Activated T-helper 2 cell treated with anti-CD3 and anti-CD28 coated beads, Interferon-gamma antibody, Interleukin-2, Interleukin-4, amounts not matched to agents 10 μg/mL and 5 μg/mL and 100 μg/mL, durations not matched to agents 14 hours and 24 hours and 36 hours (primary cell): Measurements from ENCODE around the gene DRD2. TPM values are rescaled to one million over a fixed set of nuclear protein-coding genes. Genes with fewer than 3 reads are reported as not detected.

ENCODE experiments used
- DNase-seq: peaks from one replicate; pipeline ENCODE4 v3.0.0; 2021; ENCODE audit warnings: low spot score
- H3K27ac Mint-ChIP-seq: one replicate; pipeline ENCODE4 v1.8.0; 2021; ENCODE audit warnings: mixed read lengths
- H3K27me3 Mint-ChIP-seq: one replicate; pipeline ENCODE4 v1.8.0; 2021; ENCODE audit warnings: low read depth, mixed read lengths
- H3K36me3 Mint-ChIP-seq: one replicate; pipeline ENCODE4 v1.8.0; 2021; ENCODE audit warnings: low read depth, mixed read lengths
- H3K4me1 Mint-ChIP-seq: one replicate; pipeline ENCODE4 v1.8.0; 2021; ENCODE audit warnings: low read depth, mixed read lengths
- H3K4me3 Mint-ChIP-seq: one replicate; pipeline ENCODE4 v1.8.0; 2021; ENCODE audit warnings: low read depth, mild to moderate bottlenecking, moderate library complexity, mixed read lengths
- H3K9me3 Mint-ChIP-seq: one replicate; pipeline ENCODE4 v1.8.0; 2021; ENCODE audit warnings: mixed read lengths
- intact Hi-C: fragments of 100-400 bp; cut with micrococcal nuclease; formaldehyde crosslinking; loops from one replicate; pipeline ENCODE4 v1.15.1; 2023
- total RNA-seq: library from RNA; stranded (reverse); gene quantifications from 2 replicates; pipeline ENCODE4 v1.2.3, GENCODE V29; 2022

DRD2 gene
- total RNA-seq, 1 donor from 2014 or later: 0.18 TPM

- intact Hi-C loops: no loop called here
- DNase-seq: no peak
- Mint-ChIP-seq H3K36me3 (no peaks in the 10 kb centered on the region), H3K4me1 (no peaks in the 10 kb centered on the region), H3K9me3 (no peaks in the 10 kb centered on the region), H3K27me3 (no peaks in the 10 kb centered on the region), H3K4me3 (no peak overlapping the region), H3K27ac (no peak overlapping the region)
These were observed 54.4 kb downstream of the DRD2 start for GRCh38 chr11:113420808-113421207.

GRCh38 chr11:113419454-113420003, 55.7 kb downstream of the DRD2 start:
- no peak for DNase-seq
- Mint-ChIP-seq H3K4me3 (no peak overlapping the region), H3K27me3 (no peaks in the 10 kb centered on the region), H3K4me1 (no peaks in the 10 kb centered on the region), H3K9me3 (no peaks in the 10 kb centered on the region), H3K27ac (no peak overlapping the region), H3K36me3 (no peaks in the 10 kb centered on the region)
- intact Hi-C loops: no loop called here

GRCh38 chr11:113417428-113417827, 57.8 kb downstream of the DRD2 start:
- H3K4me1 Mint-ChIP-seq: no peaks in the 10 kb centered on the region
- no peaks in the 10 kb centered on the region for H3K9me3 Mint-ChIP-seq
- H3K4me3 Mint-ChIP-seq: no peak overlapping the region
- intact Hi-C loops: no loop called here
- H3K27ac Mint-ChIP-seq: no peak overlapping the region
- no peaks in the 10 kb centered on the region for H3K36me3 Mint-ChIP-seq
- no peak for DNase-seq
- H3K27me3 Mint-ChIP-seq: no peaks in the 10 kb centered on the region

- intact Hi-C loops: no loop called here
- Mint-ChIP-seq H3K27me3 (no peaks in the 10 kb centered on the region), H3K9me3 (no peaks in the 10 kb centered on the region), H3K27ac (no peak overlapping the region), H3K4me3 (no peak overlapping the region), H3K36me3 (no peaks in the 10 kb centered on the region), H3K4me1 (no peaks in the 10 kb centered on the region)
- no peak for DNase-seq
These were observed 59.9 kb downstream of the DRD2 start for GRCh38 chr11:113415343-113415742.

GRCh38 chr11:113412675-113413074, 62.5 kb downstream of the DRD2 start:
- H3K27ac Mint-ChIP-seq: no peak overlapping the region
- H3K9me3 Mint-ChIP-seq: no peaks in the 10 kb centered on the region
- DNase-seq: no peak
- H3K4me3 Mint-ChIP-seq: no peak overlapping the region
- no peaks in the 10 kb centered on the region for H3K27me3 Mint-ChIP-seq
- intact Hi-C loops: no loop called here
- no peaks in the 10 kb centered on the region for H3K36me3 Mint-ChIP-seq
- H3K4me1 Mint-ChIP-seq: no peaks in the 10 kb centered on the region

GRCh38 chr11:113411536-113411935, 63.7 kb downstream of the DRD2 start:
- Mint-ChIP-seq H3K4me3 (no peak overlapping the region), H3K27ac (no peak overlapping the region), H3K27me3 (no peaks in the 10 kb centered on the region), H3K36me3 (no peaks in the 10 kb centered on the region), H3K9me3 (no peaks in the 10 kb centered on the region), H3K4me1 (no peaks in the 10 kb centered on the region)
- intact Hi-C loops: no loop called here
- no peak for DNase-seq

GRCh38 chr11:113410414-113411135, 64.6 kb downstream of the DRD2 start:
- Mint-ChIP-seq H3K27me3 (no peaks in the 10 kb centered on the region), H3K9me3 (no peaks in the 10 kb centered on the region), H3K4me3 (no peak overlapping the region), H3K4me1 (no peaks in the 10 kb centered on the region), H3K36me3 (no peaks in the 10 kb centered on the region), H3K27ac (no peak overlapping the region)
- intact Hi-C loops: no loop called here
- DNase-seq: no peak

GRCh38 chr11:113409526-113409925, 65.7 kb downstream of the DRD2 start:
- intact Hi-C loops: no loop called here
- H3K9me3 Mint-ChIP-seq: no peaks in the 10 kb centered on the region
- H3K27me3 Mint-ChIP-seq: no peaks in the 10 kb centered on the region
- no peak for DNase-seq
- H3K4me1 Mint-ChIP-seq: no peaks in the 10 kb centered on the region
- no peak overlapping the region for H3K27ac Mint-ChIP-seq
- no peak overlapping the region for H3K4me3 Mint-ChIP-seq
- no peaks in the 10 kb centered on the region for H3K36me3 Mint-ChIP-seq

GRCh38 chr11:113408887-113409286, 66.3 kb downstream of the DRD2 start:
- no peaks in the 10 kb centered on the region for H3K36me3 Mint-ChIP-seq
- peaks cover 2% of the 10 kb centered on the region for H3K27me3 Mint-ChIP-seq
- H3K9me3 Mint-ChIP-seq: no peaks in the 10 kb centered on the region
- H3K27ac Mint-ChIP-seq: no peak overlapping the region
- no peak overlapping the region for H3K4me3 Mint-ChIP-seq
- no peak for DNase-seq
- H3K4me1 Mint-ChIP-seq: no peaks in the 10 kb centered on the region
- intact Hi-C loops: no loop called here

GRCh38 chr11:113408206-113408605, 67.0 kb downstream of the DRD2 start:
- Mint-ChIP-seq H3K27me3 (peaks cover 3% of the 10 kb centered on the region), H3K4me3 (no peak overlapping the region)

GRCh38 chr11:113407163-113407562, 68.0 kb downstream of the DRD2 start:
- Mint-ChIP-seq H3K9me3 (no peaks in the 10 kb centered on the region), H3K36me3 (no peaks in the 10 kb centered on the region), H3K4me3 (no peak overlapping the region), H3K27ac (no peak overlapping the region), H3K27me3 (peaks cover 3% of the 10 kb centered on the region), H3K4me1 (no peaks in the 10 kb centered on the region)
- no peak for DNase-seq
- intact Hi-C loops: no loop called here

More at GRCh38 chr11:113408206-113408605, 67.0 kb downstream of the DRD2 start:
- no peaks in the 10 kb centered on the region for H3K4me1 Mint-ChIP-seq
- intact Hi-C loops: no loop called here
- no peaks in the 10 kb centered on the region for H3K9me3 Mint-ChIP-seq
- no peaks in the 10 kb centered on the region for H3K36me3 Mint-ChIP-seq
- no peak overlapping the region for H3K27ac Mint-ChIP-seq
- no peak for DNase-seq

GRCh38 chr11:113405724-113406478, 69.3 kb downstream of the DRD2 start:
- no peak overlapping the region for H3K4me3 Mint-ChIP-seq
- H3K27ac Mint-ChIP-seq: no peak overlapping the region
- no peaks in the 10 kb centered on the region for H3K9me3 Mint-ChIP-seq
- no peaks in the 10 kb centered on the region for H3K36me3 Mint-ChIP-seq
- peaks cover 3% of the 10 kb centered on the region for H3K27me3 Mint-ChIP-seq
- no peaks in the 10 kb centered on the region for H3K4me1 Mint-ChIP-seq
- no peak for DNase-seq
- intact Hi-C loops: no loop called here

GRCh38 chr11:113404859-113405430, 70.3 kb downstream of the DRD2 start:
- peaks cover 3% of the 10 kb centered on the region for H3K27me3 Mint-ChIP-seq
- no peak for DNase-seq
- no peak overlapping the region for H3K27ac Mint-ChIP-seq
- intact Hi-C loops: no loop called here
- no peak overlapping the region for H3K4me3 Mint-ChIP-seq
- H3K36me3 Mint-ChIP-seq: no peaks in the 10 kb centered on the region
- no peaks in the 10 kb centered on the region for H3K4me1 Mint-ChIP-seq
- no peaks in the 10 kb centered on the region for H3K9me3 Mint-ChIP-seq
